ENCODE measurements around the gene CD247.

- TF ChIP-seq CTCF (IDR thresholded peaks at IDR 0.05) (no peak), EZH2 (IDR thresholded peaks at IDR 0.05) (no peak), EZH2phosphoT487 (IDR thresholded peaks at IDR 0.05) (no peak)
Measured at GRCh38 chr1:167520711-167521206, 2.4 kb upstream of the CD247 start.
